IPS DF 19.7 (cell line): ENCODE data around the gene CD6.
A peak's percentile ranks its signal among the peaks of the same experiment; 100 is the strongest.

Experiments
- DNase-seq: peaks from one replicate; pipeline ENCODE4 v3.0.0-alpha.2; 2013; ENCODE audit warnings: low read depth, low spot score

The CD6 gene

GRCh38 chr11:60985991-60986915 lies 14.8 kb downstream of the CD6 start:
- no peak for DNase-seq

DNA sequence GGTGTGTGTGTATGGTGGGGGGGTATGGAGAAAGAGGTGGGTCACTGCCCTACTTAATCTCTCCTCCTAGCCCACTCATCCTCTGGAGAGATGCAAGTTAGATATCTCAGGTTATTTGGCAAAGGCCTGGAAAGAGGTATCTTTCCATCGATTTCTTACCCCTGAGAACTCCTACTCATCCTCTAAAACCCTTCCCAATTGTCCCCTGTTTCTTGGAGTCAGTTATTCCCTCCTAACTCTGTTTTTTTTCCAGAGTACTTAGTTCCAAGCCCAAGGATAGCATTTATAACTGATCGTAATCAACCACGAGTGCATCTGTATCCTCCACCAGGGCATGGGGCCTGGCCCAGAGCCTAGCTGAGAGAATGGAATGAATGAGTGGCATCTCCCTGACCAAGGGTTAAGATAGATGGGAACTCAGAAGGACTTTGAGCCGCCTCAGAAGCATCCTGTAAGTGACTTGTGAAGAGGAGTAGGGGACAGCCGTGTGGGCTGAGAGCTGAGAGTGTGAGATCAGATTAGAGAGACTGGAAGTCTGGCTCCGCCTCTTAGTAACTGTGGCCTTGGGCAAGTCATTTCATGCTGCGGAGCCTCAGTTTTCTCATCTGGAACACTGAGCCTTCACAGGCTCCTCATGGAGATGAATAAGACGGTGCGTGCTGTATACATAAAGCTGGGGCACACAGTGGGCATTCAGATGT lies 16.2 kb downstream of the CD6 start:
- DNase-seq, result no peak

DNA sequence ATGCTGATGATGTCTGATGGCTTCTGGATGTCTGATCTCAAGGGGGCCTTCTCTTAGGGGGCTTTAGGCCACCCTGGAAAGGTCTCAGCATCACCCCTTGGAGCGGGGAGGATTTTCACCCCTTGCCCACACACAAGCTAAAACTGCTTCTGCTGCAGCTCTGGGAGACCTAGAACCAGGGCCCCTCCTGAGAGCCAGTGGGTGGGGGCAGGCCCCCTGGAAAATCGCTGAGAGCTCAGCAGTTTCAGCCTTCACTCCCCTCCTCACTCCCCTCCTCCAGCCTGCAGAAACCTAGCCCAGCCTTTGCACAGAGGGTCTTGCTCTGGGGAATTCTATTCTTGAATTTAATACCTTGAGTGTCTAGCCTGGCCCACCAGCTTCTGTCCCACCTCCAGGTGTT lies 17.2 kb downstream of the CD6 start:
- DNase-seq, result no peak

DNA sequence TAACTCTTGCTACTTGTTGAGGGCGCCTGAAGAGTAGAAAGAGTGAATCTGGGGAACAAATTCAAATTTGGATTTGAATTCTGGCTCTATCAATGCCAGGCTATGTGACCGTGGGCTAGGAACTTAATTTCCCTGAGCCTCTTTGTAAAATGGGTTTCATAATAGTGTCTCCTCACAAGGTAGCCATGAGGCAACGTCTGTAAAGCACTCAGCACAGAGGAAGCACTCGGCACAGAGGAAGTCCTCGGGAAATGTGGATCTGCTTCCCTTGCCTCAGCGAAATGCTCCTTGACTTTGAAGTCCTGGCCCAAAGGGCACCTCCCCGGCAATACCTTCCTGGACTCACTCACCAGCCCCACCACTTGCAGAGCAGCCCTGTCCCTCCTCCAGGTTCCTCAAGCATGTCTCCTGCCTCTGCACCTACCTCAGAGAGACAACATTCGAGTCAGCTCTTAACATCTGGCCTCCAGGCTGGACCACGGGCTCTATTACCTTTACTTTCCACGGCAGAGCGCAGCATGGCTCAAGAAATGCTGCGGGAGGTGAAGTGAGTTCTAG lies 17.7 kb downstream of the CD6 start:
- DNase-seq, result no peak

DNA sequence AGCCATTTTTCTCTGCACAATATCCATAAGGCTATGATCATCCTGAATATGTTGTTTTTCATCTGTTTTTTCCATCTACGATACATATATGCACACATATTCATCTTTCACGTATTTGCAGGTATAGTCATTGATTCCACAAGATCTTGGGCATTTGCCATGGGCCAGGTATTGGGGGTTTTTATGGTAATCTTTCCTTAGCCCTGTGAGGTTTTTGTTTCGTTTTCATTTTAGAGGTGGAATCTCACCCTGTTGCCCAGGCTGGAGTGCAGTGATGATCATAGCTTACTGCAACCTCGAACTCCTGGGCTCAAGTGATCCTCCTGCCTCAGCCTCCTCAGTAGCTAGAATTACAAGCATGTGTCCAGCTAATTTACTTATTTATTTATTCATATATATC lies 20.0 kb downstream of the CD6 start:
- DNase-seq, result no peak

DNA sequence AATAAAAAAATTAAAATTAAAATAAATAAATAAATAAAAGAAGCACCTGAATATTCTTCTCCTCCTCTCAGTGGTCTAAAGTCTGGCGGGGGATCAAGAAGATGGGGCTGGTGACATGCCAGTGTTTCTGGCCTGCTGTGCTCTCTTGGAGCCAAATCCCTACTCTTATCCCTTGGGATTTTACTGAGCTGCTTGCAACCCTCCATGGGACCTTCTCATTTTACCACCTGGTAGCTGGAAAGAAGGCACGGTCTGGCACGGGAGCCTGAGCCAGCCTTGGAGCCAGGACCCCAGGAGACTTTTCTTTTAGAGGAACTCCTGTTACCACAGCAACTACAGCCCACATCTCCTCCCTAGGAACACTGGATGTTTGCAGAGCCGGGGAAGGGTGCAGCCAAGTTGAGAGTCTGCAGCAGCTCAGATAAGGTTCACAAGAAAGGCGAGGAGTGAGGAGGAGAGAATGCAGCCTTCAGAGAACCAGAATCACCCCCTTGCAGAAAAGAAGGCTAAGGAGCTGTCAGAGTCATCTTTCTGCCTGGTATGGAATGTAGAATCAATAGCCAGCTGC lies 21.4 kb downstream of the CD6 start:
- DNase-seq, result no peak

DNA sequence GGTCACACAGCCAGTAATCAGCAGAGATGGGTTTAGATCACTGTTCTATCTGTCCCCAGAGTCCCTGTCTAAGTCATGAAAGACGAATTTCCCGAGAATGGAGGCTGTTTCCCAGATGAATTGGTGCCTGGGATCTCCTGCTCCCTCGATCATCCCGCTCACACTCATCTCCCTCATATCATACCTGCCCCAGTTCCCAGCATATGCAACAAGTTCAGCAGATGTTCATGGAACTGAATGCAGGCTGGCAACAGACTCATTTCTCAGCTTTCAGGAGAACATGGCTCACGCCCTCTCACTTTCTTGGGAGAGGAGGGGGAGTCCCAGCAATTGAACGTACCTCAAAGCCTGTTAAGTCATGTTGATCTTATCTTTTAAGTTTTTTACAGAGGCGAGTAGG lies 22.1 kb downstream of the CD6 start:
- DNase-seq, result no peak

GRCh38 chr11:60994541-60995080 lies 23.1 kb downstream of the CD6 start:
- DNase-seq, result no peak

DNA sequence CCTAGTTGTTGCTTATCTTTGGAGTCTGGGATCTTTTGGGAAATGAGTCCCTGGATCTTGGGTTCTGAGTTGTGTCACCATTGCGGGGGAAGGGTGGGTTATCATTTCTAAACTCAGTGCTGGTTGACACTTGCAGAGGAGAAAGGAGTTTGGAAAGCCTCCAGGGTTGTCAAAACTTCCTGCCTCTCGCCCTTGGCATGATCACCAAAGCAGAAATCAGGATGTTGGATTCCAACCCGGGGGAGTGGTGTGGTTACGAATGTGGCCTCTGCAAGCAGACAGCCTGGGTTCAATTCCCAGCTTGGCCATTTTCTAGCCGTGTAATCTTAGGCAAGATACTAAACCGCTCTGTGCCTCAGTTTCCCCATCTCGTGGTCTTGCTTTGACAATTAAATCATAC lies 24.3 kb downstream of the CD6 start:
- DNase-seq, result no peak

DNA sequence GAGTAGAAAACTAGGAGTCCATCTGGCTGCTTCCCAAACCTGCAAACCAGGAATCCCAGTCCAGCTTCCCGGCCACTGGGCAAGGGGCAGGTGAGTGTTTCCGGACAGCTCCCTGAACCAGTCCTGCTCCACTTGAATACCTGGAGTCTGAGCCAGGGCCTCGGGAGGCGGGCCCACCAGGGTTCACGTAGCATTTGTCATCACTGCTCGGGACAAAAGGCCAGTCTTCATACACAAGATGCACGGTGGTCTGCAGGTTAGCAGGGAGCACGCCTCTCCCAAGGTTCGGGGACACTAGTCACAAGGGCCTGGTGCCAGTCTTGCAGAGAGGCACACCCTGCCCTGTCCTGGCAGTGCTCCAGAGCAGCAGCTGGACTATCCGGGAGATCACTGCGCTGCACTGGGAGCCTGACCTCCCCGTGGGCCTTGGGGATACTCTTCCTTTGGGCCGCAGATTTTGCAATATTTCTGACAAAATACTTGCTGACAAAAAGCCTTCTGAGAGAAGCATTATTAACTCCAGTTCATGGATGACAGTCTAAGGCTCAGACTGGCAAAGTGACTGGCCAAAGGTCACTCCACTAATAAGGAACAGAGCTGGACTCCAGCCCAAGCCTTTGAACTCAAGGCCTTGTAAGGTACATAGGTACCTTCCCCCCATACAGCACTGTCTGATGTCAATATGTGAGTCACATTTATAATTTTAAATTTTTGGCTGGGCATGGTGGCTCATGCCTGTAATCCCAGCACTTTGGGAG lies 25.1 kb downstream of the CD6 start:
- DNase-seq, result no peak

DNA sequence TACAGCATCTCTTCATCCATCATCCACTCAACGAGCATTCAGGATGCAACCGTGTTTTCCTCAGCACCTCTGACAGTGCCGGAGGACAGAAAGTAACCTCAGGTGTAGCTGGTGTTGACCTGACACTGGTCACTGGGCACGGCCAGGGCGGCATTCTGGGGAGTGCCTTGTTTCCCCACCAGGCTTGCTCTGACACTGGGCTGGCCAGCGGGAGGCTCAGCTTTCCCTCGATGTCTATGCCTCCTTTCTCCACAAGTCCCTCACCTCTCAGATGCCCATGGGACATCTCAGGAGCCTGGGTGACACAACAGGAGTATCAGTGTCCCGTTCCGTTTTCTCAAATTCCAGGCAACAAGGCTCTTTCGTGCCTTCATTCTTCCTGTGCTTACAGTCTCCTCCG lies 28.9 kb downstream of the CD6 start:
- DNase-seq, result no peak

- no peak for DNase-seq
Measured at GRCh38 chr11:61001931-61002330, 30.5 kb downstream of the CD6 start.

GRCh38 chr11:61002598-61002997 lies 31.1 kb downstream of the CD6 start:
- DNase-seq, result no peak

DNA sequence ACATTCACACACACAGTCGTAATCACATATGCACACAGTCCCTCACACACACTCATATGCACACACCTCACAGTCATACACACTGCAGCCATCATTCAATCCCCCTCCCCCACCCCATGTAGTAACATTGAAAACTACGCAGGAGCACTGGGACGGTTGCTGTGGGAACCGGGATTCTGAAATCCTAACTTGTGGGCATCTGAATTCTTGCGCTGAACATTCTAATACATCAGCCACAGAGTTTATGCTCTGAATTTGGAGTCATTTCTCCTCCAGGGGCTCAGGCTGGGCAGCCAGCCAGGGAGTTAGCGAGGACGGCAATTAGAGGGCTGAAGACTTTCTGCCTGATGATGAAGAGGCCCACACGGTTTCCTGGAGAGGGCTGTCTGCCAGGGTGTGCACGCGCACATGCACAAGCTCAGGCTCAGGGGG lies 32.7 kb downstream of the CD6 start:
- no peak for DNase-seq

DNA sequence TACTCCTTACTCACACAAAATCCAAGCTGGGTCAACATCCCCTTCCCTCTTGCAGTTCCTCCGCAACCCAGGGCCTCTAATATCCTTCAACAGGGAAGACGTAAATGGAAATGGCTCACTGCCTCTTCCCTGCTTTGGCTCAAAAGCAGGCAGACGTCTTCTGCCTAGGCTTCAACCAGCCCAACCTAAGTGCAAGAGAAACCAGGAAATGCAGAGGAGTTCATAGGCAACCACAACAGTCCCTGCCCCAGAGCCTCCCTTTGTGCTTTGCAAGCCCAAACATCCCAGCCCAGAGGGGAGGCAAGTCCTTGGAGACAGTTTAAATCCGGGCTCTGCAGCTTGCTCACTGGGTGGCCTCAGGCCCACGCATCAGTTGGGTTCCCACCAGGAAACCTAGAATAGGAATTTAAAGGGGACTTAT lies 33.3 kb downstream of the CD6 start:
- DNase-seq, result no peak

DNA sequence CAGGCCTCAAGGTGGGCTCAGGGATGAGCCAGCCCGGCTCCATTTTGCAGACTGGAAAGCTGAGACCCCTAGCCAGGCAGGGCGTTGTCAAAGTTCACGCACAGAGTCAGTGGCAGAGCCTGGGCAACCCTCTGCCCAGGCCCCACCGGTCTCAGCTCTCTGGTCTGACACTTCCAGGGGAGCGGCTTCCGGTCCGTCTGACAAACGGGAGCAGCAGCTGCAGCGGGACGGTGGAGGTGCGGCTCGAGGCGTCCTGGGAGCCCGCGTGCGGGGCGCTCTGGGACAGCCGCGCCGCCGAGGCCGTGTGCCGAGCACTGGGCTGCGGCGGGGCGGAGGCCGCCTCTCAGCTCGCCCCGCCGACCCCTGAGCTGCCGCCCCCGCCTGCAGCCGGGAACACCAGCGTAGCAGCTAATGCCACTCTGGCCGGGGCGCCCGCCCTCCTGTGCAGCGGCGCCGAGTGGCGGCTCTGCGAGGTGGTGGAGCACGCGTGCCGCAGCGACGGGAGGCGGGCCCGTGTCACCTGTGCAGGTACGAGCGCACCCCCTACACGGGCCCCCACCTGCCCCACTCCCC lies 36.0 kb downstream of the CD6 start:
- DNase-seq, result no peak

GRCh38 chr11:61007956-61008896 lies 36.7 kb downstream of the CD6 start:
- peak; percentile 60 for DNase-seq

- DNase-seq, result no peak
Measured at GRCh38 chr11:61008971-61009370, 37.5 kb downstream of the CD6 start.

- no peak for DNase-seq
Measured at GRCh38 chr11:61009392-61010275, 38.2 kb downstream of the CD6 start.
